ENCODE measurements around the gene STIM2.
"Not testable (repeated sequence)": the region's sequence is repeated elsewhere in the genome, so short reads cannot be mapped to it uniquely, and the experiment has no call there.

STIM2 gene

DNA sequence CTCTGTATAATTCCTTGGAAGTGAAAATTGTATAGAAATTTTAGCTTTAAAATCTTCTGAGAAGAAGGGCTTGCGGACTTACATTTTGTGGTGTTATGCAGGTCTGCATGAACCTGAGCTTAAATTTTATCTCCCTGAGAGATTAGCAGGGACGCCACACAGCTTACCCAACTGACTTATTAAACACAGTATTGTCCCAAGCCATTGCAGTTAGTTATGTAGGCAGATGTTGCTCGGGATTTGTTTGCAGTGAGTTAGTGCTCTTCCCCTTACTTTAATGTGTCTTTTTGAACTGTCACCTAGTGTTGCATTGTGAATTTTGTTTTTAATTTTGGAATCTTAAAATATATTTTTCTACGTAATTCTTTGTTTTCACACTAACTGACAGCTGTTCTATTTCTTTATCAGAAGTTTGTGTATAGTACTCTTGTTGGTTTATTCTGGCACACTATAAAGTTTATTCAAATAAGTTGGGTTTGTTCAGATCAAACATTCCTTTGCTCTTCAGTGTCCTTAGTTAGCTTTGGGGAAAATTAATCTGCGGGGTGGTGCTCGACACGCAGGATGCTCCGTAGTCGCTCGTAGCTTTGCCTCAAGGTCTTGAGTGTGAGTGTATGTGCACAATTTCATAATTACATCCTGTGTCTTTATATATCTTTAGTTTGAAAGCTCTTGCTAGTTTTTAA lies 145.4 kb downstream of the STIM2 start:
- DNase-seq, result no peak

DNA sequence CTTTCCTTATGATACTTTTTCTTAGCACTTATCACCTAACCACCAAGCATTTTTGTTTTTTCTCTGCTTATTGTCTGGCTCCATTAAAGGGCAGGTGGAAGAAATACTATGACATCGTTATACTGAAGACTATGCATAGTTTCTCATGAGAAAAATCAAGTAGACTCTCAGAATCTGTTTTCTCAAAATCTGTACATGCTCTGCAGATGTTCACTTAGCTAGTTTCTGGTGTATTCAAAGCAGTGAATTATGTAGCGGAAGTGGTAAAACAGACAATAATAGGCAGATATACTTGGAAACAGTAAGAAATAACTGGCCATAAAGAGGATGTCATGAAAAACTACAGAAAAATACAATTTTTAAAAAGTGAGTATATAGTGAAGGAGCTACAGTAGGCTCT lies 146.0 kb downstream of the STIM2 start:
- no peak for DNase-seq

DNA sequence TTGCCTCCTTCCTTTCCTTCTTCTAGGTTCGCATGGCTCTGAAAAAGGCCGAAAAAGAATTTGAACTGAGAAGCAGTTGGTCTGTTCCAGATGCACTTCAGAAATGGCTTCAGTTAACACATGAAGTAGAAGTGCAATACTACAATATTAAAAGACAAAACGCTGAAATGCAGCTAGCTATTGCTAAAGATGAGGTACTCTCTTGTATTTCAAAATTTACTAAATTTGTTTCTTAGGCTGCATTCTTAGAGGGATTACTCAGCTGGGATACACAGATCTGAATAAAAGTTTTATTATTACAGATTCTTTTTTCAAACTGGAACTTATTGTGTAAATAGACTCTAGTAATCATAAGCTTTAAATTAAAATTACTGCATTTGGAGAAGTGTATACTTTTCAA lies 146.9 kb downstream of the STIM2 start:
- no peak for DNase-seq

DNA sequence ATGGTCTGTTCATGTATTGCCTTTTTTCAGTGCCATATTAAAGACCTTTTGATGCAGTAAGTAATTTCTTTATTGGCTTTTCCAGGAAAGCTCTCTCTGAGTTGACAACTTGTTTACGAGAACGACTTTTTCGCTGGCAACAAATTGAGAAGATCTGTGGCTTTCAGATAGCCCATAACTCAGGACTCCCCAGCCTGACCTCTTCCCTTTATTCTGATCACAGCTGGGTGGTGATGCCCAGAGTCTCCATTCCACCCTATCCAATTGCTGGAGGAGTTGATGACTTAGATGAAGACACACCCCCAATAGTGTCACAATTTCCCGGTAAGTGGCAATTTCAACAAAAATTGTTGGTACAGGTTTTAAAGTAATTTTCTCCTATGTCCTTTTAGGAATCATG lies 148.0 kb downstream of the STIM2 start:
- no peak for DNase-seq

DNA sequence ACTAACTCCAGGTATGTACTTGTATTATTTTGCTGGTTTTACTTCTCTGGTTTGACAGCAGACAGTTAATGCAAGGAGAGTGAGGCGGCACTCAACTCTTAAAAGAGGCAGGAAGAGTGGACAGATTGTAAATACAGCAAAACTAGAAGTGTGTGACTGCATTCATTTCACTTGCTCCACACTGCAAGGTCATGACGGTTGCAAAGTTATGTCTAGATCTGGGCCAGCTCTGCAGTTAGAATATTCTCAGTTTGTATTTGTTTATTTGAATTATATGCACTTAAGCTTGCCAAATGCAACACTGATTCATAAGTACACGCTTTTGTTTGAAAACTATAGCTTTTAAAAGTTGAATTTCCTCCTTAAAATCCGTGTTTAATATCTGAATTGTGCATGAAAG lies 148.9 kb downstream of the STIM2 start:
- no peak for DNase-seq

DNA sequence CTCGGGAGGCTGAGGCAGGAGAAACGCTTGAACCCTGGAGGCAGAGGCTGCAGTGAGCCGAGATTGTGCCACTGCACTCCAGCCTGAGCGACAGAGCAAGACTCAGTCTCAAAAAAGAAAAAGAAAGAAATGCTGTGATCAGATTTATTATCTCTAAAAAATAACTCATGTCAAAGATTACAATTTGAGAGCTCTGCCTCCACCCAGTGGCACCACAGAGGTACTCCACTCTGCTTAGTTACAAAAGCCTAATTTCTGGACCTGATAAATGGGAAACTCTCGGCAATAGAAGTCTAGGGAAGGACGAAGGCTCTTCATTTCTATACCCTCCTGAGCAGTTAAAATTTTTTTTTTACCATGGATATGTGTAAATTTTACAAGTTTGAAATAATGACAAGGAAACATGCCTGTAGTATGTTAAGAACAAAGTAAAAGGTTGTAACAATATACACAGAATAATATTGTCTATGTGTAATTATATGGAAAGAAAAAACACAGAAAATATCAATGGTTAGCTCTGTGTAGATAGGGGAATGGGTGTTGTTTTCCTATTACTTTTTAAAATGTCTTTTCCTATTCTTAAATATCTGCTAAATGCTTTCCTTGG lies 149.8 kb downstream of the STIM2 start:
- peak; percentile 34 for DNase-seq

DNA sequence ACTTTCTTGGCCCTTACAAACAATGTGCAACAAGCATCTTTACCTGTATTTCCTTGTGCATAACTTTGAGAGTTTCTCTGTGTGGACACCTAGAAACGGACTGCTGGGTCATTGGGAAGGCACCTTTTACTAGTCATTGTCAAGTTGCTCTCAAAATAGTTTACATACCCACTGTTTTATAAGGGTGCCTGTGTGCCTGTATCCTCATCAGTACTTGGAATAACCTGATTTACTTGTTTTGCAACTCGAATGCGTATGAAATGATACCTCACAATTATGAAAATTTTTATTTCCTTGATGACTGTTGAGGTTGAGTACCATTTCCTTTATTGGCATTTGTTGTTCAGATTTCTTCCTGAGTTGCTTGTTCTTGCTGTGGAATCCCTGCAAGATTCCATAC lies 150.8 kb downstream of the STIM2 start:
- no peak for DNase-seq

DNA sequence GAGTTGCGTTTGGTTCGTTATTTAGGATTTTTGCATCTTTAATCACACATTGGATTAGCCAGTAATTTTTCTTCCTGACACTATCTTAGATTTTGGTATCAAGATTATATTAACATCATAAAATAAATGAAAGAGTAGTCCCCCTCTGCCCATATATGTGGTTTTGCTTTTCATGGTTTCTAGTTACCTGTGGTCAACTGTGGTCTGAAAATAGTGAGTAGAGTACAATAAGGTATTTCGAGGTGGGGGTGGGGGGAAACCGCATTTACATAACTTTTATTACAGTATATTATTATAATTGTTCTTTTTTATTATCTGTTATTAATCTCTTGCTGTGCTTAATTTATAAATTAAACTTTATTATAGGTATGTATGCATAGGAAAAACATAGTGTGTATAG lies 152.4 kb downstream of the STIM2 start:
- no peak for DNase-seq

DNA sequence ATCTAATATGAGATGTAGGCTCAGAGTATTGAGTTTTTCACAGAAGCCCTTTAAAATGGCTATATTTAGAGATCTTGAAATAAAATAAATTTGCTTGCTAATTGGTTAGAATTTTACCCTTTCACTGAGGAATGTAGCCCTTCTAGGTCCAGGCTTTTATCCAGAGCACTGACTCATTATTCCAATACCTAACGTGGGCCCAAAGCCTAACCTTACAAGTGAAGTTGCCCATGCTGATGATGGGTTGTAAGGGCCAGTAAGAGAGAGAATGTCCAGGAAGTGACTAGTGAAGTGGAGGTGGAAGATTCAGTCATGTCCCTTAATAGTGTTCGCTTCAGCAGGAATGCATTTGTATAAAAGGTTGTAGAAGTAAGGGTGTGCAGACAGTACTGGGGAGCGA lies 155.9 kb downstream of the STIM2 start:
- no peak for DNase-seq

DNA sequence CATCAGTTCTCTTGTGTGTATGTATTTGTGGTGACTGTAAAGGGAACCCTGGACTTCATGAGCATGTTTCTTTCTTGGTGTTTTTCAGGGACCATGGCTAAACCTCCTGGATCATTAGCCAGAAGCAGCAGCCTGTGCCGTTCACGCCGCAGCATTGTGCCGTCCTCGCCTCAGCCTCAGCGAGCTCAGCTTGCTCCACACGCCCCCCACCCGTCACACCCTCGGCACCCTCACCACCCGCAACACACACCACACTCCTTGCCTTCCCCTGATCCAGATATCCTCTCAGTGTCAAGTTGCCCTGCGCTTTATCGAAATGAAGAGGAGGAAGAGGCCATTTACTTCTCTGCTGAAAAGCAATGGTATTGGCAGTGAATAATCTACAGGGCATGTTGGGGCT lies 157.0 kb downstream of the STIM2 start:
- no peak for DNase-seq

DNA sequence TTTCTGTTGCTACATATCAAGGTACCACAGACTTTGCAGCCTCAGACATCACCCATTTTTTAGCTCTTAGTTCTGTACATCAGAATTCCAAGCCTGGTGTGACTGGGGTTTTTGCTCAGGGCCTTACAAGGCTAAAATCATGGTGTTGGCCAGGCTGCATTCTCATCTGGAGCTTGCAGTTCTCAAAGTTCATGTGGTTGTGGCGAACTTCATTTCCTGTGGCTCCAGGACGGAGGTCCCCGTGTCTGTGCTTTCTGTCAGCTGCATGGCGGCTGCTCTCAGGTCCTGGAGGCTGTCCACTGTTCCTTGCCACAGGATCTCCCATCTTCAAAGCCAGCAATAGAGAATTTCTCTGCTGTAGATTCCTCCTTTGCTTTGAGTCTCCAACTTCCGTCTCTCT lies 157.4 kb downstream of the STIM2 start:
- no peak for DNase-seq

DNA sequence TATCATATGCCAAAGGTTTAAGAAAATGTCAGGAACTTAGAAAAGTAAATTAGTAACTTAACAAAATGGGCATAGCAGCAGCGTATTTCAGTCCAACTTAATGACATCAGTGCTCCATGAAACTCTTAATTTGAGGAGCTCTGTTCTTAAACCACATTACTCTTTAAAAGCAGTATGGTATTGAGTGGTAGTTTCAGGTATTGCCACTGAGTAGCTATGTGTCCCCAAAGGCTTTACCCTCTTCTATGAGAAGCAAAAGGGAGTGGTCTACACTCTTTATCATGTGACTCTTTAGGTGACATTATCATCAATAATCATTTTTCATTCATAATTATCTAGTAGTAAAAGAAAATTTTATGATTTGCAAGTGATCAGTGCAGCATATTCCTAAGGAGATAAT lies 158.3 kb downstream of the STIM2 start:
- no peak for DNase-seq

DNA sequence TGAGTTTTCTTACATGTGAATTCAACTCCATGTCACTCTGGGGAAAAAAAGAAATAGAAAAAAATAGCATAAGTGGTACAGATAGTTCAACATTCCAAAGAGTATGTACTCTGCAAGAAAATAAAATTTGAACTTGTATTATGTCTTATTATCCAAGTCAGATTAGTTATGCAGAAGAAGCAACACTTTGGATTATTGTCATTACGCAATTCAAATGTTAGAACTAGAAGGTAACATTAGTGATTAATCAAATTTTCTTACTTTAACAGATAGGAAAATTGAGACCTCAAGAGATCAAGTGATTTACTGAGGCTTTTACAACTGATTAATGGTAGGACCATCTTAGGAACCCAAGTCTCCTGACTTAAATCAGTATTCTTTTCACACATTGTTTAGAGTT lies 159.1 kb downstream of the STIM2 start:
- DNase-seq, result no peak

DNA sequence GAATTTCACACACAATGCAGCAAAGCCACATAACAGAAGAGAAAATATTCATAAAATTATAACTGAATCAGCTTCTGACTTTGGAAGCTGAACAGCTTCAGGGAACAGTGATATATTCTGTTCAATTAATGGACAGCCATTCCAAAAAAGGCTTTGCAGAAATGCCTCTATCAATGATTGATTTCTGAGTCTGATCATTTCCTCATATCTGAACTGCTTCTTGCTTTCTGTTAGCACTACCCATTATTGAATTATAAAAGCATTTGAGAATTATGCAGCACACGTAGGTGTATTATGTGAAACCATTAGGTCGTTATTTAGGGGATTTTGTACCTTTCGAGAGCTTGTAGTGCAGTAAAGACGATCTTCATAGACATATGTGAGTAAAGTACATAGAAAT lies 159.6 kb downstream of the STIM2 start:
- DNase-seq, result no peak

DNA sequence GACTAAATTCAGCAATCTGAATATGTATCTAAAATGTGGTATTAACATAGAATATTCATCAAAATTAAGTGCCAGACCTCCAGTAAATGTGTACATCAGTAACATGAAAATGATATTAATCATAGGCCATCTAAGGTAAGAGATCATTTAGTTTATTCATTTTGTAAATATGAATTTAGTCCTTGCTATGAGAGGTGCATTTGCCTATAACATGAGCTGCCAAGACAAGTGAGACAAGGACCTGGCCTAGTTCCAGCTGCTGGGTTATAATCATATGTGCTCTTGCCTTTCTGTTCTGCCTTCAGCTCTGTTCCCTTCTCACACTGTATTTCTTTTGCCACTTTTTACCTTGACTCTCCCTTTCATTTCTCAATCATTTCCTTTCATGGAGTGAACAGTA lies 160.0 kb downstream of the STIM2 start:
- DNase-seq, result no peak

DNA sequence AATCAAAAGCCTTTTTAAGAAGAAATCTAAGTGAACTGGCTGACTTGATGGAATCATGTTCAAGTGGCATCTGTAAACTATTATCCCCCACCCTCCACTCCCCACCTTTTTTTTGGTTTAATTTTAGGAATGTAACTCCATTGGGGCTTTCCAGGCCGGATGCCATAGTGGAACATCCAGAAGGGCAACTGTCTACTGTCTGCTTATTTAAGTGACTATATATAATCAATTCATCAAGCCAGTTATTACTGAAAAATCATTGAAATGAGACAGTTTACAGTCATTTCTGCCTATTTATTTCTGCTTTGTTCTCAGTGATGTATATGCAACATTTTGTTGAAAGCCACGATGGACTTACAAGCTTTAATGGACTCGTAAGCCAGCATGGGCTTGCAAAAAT lies 162.3 kb downstream of the STIM2 start:
- no peak for DNase-seq

DNA sequence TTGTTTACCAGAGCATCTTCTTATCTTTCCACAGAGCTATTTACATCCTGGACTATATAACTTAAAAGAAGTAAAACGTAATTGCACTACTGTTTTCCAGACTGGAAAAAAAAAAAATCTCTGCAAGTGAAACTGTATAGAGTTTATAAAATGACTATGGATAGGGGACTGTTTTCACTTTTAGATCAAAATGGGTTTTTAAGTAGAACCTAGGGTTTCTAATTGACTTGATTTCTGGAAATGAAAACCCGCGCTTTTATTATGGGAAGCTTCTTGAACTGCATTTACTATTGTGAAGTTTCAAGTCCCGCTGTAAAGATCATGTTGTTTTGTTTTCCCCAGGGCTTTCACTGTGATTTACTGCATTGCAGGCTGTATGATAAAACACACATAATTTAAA lies 162.7 kb downstream of the STIM2 start:
- DNase-seq, result no peak

DNA sequence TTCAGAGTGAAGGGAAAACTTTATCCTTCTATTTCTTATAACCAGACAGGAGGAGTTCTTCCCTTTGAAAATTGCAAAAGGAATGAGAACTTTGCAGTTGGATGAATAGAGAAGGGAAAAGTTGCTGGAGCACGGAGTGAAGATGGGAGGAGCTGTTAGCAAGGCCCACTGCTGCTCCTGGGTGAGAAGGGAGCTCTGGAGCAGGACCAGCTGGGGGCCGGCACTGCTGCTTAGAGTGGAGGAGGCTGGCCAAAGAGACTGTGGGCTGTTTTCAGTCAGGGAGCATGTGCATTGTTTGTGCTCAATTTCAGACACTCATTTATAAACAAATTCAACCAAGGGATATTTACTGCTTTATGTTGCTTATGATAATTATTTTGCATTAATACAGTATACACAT lies 164.2 kb downstream of the STIM2 start:
- no peak for DNase-seq

DNA sequence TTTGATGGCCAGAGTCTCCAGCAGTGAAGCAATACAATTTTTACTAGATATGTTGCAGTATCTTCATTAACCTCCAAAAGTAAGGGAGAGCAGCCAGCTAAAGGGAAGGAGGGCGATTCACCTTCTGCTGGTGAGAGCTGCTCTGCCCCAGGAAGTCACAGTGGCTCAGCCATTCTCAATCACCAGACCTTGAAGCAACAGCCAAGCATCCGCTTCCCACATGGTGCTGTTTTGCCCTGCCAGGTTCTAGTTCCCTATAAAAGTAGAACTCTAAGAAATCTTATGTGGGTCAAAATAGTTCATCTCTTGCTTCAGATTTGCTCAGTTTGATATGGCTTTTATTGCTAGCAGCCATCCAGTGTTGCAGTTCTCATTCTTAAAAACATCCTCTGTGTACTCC lies 166.8 kb downstream of the STIM2 start:
- no peak for DNase-seq

DNA sequence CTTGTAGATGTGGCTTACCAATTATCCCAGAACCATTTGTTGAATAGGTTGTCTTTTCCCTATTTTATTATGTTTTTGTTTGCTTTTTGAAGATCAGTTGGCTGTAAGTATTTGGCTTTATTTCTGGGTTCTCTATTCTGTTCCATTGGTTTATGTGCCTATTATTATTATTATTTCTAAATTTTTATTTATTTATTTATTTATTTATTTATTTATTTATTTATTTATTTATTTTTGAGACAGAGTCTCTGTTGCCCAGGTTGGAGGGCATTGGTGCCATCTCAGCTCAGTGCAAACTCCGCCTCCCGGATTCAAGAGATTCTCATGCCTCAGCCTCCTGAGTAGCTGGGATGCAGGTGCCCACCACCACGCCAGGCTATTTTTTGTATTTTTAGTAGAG lies 174.5 kb downstream of the STIM2 start:
- not testable (repeated sequence) for DNase-seq

DNA sequence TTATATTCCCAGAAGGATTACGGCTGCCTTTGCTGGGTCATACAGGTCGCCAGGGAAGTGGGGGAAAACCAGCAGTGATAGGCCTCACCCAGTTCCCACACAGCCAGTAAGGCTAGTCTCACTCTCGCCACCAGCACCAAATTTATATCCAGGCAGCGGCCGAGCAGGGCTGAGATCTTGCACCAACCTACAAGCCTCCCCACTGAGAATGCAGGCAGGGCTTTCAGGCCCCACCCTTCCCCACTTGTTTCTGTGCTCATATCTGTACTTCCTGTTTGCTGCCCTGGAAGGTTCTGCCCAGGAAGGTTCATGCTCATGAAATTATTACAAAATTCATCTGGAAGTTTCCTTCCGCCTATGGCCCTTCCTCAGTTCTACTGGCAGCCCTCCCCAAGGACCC lies 179.7 kb downstream of the STIM2 start:
- peak; percentile 9 for DNase-seq

DNA sequence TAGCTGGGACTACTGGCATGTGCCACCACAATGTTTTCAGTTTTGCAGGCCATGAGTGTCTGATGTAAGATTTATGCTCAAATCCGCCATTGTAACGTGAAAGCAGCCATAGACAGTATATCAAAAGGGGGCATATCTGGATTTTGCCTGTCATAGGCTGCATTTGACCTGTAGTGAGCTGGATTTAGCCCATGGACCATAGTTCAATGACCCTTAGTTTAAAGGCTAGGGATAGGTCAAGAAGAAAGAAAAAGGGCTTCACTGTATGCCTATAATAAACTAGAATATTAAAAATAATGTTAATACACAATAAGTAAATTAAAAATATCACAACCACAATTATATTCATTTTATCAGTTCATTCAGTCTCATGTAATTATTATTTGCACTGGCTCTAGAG lies 181.8 kb downstream of the STIM2 start:
- no peak for DNase-seq

DNA sequence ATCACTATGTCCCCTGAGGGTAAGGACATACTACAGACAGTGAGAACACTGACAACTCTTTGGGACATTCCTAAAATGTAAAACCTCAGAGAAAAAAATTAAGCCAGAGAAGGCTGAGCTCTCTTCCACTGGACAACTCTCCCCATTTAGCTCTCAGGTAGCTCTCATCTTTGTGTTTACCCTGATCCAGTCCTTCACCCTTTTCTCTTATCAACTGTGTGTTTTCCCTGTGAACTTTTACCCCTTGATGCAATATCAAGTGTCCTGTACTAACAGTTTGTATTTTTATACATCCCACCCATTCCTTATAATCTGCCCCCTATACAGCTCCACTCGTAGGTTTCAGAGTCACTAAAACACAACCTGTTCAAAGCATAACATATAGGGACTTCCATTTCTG lies 182.6 kb downstream of the STIM2 start:
- DNase-seq, result no peak

DNA sequence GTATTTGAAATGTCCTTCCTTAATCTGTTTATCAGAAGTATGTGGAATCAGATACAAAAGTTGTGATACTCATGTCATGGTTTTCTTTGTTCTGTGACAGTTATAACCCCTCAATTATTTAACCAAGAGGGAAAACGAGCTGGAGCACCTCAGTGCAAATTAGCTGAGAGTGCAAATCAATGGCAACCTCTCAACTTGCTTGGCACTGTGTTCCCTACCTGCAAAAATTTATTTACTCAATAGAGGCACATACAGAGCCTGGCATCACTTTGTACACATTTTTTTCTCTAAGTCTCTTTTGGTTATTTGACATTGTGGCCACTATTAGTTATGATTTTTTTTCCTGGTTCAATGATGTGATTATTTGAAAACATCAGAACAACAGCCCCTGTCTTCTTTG lies 186.2 kb downstream of the STIM2 start:
- no peak for DNase-seq
